ENCODE data around the gene CNN3.
A peak's percentile ranks its signal among the peaks of the same experiment; 100 is the strongest.

The CNN3 gene

GRCh38 chr1:94926915-94927404 lies at the start of gene CNN3:
CNN3 (minus strand) TSS chr1:94927110; CDS start chr1:94926894, 216 bp downstream.
- DNase-seq (ENCODE audit: low read depth in 2 of 2) = peak; percentile 20 to 53

- DNase-seq (ENCODE audit: low read depth in 2 of 2) = no peak
These were observed 47.9 kb upstream of the CNN3 start for GRCh38 chr1:94974824-94975223.

DNA sequence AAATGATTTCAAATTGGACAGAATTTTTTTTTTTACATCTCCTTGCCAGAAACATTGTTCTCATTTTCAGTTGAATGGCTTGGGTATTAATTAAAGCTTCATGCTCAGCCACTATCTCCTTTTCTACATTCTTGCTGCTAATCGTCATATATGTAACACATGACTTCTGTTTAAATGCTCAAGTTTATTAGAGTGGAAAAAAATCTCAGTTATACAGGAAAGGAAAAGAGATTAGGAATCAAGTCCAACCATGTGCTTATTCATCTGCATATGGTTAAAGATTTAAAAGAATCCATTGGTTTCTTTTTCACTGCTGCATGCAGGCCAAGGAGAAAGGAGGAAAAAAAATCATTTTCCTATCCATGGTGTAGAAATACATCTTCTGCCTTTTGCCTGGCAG lies 47.3 kb upstream of the CNN3 start:
- no peak for DNase-seq (ENCODE audit: low read depth in 2 of 2)

GRCh38 chr1:94973309-94973922 lies 46.5 kb upstream of the CNN3 start:
- DNase-seq (ENCODE audit: low read depth in 2 of 2) = no peak

DNA sequence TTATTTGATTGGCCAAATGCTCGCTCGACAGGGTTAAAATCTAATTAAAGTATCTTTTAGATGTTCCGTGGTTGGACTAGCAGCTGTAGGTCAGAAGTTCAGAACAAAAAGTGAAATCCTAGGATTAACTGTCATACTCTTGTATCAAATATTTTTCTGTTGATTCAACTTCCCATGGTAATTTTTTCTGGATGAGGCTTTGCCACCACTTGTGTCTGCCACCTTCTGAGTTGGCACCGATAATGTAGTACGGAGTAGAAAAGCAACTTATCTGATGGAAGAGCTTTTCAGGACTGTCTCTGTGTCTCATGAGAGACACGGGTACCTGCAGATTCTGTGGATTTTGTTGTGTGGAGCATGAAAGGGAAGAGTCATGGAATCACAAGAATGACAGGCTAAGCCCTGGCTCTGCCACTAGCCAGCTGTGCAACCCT lies 44.6 kb upstream of the CNN3 start:
- no peak for DNase-seq (ENCODE audit: low read depth in 2 of 2)

- DNase-seq (ENCODE audit: low read depth in 2 of 2) = no peak
These were observed 43.9 kb upstream of the CNN3 start for GRCh38 chr1:94970783-94971182.

DNA sequence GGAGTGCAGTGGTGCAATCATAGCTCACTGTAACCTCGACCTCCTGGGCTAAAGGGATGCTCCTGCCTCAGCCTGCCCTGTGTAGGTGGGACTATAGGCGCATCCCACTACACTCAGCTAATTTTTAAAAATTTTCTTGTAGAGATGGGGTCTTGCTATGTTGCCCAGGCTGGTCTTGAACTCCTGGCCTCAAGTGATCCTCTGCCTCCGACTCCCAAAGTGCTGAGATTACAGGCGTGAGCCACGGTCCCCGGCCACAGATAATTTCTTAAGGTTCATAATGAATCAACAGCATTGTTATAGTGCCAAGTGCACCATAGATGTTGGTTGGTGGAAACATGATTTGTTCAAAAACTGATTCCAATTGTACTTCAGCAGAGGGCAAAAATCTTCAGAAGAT lies 42.2 kb upstream of the CNN3 start:
- no peak for DNase-seq (ENCODE audit: low read depth in 2 of 2)

- no peak for DNase-seq (ENCODE audit: low read depth in 2 of 2)
These were observed 39.1 kb upstream of the CNN3 start for GRCh38 chr1:94966033-94966432.

DNA sequence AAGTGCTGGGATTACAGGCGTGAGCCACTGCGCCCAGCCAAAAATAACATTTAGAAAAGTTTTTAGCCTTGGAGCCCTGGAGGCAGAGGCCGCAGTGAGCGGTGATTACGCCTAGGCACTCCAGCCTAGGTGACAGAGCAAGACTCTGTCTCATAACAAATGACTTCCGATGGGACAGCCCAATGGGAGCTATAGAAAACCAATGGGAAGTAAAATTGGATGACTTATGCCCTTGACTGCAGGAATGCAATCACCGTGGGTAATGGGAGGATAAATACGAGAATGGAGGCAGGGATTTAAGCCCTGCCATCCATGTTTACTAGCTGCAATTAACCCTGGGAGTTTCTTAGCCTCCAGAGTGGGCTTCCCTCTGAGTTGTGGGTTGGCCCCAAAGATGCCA lies 37.0 kb upstream of the CNN3 start:
- no peak for DNase-seq (ENCODE audit: low read depth in 2 of 2)

GRCh38 chr1:94962409-94963265 lies 35.7 kb upstream of the CNN3 start:
- DNase-seq (ENCODE audit: low read depth in 2 of 2) = no peak

DNA sequence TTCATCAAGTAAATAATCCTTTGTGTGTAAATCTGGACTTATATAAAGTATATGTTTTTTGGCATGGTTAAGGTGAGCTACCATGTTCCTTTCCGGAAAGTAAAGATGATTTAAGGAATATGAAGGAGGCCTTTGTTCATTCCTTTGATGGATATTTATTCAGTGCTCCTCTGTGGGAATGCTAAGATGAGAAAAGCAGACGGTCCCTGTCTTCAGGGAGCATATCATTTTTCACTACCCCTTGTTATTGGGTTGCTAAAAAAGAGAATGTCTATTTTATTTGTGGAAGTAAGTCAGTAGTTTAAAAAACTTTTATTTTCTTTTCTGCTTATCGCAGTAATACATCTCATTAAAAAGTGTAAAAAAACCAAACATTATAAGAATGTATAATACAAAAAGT lies 35.1 kb upstream of the CNN3 start:
- no peak for DNase-seq (ENCODE audit: low read depth in 2 of 2)

GRCh38 chr1:94961582-94961981 lies 34.7 kb upstream of the CNN3 start:
- DNase-seq (ENCODE audit: low read depth in 2 of 2) = no peak

GRCh38 chr1:94958081-94958480 lies 31.2 kb upstream of the CNN3 start:
- DNase-seq (ENCODE audit: low read depth in 2 of 2) = no peak

DNA sequence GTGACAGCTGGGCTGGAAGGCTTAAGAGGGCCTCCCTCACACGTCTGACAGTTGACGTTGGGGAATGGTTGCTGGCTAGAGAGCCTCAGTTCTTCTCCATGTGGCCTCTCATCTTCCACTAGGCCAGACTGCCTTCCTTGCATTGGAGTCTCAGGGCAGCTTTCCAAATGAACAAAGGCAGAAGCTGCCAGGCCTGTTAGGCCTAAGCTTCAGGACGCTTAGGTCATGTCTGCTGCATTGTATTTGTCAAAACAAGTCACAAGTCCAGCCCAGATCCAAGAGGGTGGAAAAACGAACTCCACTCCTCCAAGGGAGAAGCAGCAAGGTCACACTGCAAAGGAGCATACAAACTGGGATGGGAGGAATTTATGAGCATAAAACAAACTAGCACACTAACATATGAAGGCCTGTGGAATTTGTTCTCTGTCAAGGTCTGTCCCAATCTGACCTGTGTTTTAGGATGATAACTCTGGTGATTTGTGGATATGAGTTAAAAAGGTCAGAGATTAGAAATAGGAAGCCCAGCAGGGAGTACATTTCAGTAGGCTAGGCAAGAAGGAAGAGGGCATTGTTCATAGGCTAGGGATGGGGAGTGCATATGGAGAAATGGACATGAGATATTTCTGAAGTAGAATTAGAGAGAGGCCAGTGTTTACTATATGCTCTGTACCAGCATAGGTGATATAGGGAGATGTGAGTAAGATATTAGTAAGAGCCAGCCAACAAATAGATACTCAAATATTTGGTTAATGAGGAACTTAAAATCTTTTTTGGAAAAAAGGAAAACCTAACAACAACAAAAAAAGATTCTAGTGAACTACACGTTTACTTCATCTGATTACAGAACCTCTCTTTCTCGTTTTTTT lies 29.1 kb upstream of the CNN3 start:
- DNase-seq (ENCODE audit: low read depth in 2 of 2) = no peak

- DNase-seq (ENCODE audit: low read depth in 2 of 2) = no peak
These were observed 27.6 kb upstream of the CNN3 start for GRCh38 chr1:94954263-94955220.

DNA sequence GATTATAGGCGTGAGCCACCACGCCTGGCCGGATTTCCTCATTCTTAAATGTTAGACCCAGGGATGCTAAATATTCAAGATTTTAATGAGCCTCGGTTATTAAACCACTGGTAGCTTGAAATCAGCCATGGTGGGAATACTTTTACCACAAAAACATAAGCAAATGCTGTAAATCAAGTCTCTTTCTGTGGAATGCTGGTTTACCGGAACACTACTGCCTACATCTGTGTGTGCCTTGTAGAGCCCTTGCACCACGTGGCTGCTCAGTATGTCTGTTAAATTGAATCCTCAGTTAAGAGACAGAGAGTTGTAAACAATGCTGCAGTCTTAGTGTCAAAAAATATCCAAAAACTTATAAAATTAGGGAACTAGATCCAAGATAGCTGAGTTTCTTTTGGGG lies 26.8 kb upstream of the CNN3 start:
- no peak for DNase-seq (ENCODE audit: low read depth in 2 of 2)

DNA sequence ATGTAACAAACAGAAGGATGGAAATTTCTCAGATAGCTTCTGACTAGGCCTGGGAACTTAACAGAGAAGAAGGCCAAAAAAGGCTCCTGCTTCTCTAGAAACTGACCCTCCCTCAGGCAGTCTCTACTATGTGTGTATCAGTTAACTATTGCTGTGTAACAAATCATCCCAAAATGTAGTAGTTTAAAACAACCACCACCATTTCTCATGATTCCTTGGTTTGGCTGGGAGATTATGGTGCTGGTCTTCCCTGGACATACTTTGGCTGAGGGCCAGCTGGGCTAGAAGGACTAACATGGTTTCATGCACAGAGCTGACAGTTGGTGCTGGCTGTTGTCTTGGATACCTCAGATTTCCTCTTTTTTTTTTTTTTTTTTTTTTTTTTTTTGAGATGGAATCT lies 26.2 kb upstream of the CNN3 start:
- DNase-seq (ENCODE audit: low read depth in 2 of 2) = no peak

DNA sequence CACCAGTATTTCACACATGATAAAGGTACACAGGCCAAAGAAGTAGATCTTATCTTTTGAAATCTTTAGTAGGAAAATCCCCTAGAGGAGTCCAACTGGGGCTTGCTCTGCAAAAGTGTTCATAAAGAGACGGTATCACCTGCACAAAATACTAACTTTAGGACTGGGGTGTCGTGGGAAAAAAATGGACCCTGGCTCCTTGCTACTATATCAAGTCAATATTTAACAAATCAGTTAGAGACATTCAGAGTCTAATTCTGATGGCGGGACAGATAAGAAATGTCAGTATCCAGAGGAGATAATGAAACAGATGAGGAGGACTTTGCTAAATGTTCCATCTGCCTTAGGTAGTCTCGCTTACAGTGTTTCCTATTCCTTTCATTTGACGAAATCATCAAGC lies 25.6 kb upstream of the CNN3 start:
- no peak for DNase-seq (ENCODE audit: low read depth in 2 of 2)

- DNase-seq (ENCODE audit: low read depth in 2 of 2) = no peak
These were observed 24.7 kb upstream of the CNN3 start for GRCh38 chr1:94951509-94952208.

- DNase-seq (ENCODE audit: low read depth in 2 of 2) = no peak
These were observed 24.1 kb upstream of the CNN3 start for GRCh38 chr1:94951046-94951445.

Data from stimulated activated CD4-positive, alpha-beta T cell treated with anti-CD3 and anti-CD28 coated beads, Interleukin-1b, Interleukin-23, amount 100 ng/mL, for 1 hour (primary cell).